HG03378 (cell line): ENCODE measurements around the gene BRD3.

Experiments
- ATAC-seq: cut with Tn5 transposase; IDR thresholded peaks from one replicate; pipeline ENCODE4 v1.9.1; 2021; ENCODE audit warnings: mild to moderate bottlenecking, moderate library complexity; ENCODE audit not compliant: unreplicated experiment

BRD3 gene

DNA sequence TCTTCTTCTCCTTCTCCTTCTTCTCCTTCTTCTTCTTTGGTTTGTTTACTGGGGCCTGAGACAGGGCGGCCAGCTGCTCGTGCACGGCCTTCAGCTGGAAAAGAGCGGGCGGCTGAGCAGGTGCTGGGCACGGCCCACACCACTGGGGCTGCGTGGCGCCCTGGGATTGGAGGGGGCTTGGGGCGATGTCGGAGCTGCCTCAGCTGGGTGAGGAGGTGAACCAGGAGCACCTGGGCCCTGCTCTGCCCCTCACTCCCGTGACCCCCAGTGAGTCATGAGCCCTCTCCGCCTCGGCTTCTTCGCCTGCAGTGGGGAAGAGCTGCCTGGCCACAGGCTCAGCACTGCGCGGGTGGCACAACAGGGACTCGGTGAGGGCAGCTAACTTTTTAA, 27.7 kb downstream of the BRD3 start:
- ATAC-seq: no peak

DNA sequence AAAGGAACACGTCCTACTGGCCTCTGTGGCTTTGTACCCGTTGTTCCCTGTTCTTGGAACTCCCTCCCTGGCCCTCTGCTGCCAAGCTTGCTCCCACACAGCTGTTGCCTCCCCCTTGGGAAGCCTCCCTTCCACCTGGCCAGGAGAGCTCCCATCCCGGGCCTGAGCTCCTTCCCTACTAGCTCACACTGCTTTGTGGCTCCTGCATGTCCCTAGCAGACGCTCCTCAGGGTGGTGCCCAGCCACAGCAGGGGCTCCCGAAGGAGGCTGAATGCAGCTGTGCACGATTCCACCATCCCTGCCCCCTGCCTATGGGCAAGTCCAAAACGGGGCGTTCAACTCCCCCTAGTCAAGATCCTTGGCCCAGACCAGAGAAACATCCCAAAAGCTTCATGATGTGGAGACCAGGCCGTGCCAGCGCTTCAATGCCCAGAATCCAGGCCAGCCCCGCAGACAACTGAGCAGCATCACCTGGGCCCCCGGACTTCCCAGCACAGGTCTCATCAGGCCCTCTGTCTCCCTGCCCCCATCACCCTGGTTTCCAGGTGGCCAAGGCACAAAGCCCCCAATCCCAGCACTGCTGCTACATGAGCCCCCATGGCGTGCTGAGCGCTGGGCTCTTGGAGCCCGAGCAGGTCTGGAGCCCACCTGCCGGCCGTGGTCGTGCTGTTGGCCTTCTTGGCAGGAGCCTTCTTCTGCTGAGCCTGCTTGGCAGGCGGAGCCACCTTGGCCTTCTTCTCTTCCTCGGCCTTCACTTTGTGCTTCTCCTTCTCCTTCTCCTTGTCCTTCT, 28.2 kb downstream of the BRD3 start:
- no peak for ATAC-seq

GRCh38 chr9:134037641-134038040, 30.2 kb downstream of the BRD3 start:
- no peak for ATAC-seq

- ATAC-seq: no peak
These were observed 31.7 kb downstream of the BRD3 start for GRCh38 chr9:134036130-134036529.

- ATAC-seq: no peak
These were observed 32.5 kb downstream of the BRD3 start for GRCh38 chr9:134035041-134036039.

GRCh38 chr9:134034215-134035040, 33.4 kb downstream of the BRD3 start:
- no peak for ATAC-seq

DNA sequence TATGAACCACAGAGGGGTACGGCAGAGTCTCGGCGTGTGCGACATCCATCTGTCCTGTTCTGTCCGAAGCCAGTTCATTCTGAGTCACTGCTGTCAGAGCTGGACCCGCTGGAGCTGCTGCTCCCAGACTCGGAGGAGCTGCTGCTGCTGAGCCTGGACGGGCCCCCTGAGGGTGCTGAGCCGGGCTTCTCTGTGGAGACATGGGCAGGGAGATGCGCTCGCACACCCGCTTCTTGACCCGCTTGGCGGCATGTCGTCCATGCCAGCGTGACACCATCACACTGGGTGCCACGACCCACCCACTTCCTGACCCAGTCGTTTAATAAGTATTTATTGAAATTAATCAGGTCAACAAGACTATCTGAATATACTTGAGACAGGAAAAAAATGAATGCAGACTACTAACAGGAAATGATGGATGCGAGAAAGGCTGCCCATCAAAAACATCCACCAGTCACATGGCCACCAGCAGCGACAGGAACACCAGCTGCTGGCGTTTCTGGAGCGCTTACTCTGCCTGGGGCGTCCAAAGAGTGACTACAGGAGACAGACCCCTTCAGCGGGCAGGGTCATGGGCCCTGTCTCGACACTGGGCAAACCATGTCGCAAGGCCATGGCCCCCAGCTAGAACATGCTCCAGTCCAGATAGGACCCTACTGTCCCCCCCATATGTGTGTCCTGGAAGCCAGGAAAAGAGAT, 34.2 kb downstream of the BRD3 start:
- ATAC-seq: no peak

DNA sequence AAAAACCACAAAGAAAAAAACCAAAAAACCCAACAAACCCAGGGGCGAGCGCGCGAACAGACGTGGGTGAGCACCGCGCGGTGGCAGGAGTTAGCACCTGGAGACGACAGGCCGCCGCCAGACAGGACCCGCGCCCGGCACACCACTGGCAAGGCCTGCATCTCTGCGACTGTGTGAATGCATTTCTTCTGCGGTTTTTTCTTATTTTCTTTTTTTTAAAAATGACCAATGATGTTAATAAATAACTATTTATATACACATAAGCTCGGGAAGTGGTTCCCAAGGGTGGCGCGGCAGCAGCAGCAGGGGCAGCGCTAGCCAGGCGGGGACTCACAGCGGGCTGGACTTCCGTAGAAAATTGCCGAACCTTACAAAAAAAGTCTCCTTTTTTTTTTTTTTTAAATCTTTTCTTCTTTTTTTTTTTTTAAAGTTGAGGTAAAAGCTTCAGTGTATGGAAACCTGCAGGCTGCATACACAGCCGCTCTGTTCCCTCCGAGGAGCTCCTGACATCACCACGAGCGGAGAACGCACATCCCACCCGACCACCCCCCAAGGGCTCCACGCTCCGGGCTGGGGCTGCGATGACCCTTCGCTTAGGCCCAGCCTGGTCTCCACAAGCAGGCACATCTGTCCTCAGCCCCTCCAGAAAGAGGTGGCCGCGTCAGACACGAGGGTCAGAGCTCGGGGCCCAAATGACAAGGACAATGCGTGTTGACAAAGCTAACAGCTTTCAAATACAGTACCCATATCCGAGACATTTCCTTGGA, 35.2 kb downstream of the BRD3 start:
- ATAC-seq: no peak

DNA sequence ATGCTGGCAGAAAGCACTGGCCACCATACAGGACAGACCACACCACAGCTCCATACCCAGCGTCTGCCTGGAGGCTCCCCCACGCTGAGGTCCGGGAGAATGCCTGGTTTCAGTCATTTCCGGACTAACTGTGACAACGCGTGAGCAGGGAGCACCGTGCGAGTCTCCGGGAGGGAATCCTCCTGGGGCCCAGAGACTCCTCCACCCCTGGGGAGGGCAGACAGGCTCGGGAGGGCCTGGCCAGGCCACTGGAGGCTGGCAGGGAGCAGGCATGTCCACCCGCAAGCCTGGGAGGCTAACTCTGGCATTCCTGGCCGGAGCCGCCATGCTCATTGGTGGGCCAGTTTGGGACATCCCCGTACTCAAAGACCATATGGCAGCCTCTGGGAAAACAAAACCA, 36.0 kb downstream of the BRD3 start:
- ATAC-seq: no peak

GRCh38 chr9:134030821-134031470, 36.9 kb downstream of the BRD3 start:
- no peak for ATAC-seq

DNA sequence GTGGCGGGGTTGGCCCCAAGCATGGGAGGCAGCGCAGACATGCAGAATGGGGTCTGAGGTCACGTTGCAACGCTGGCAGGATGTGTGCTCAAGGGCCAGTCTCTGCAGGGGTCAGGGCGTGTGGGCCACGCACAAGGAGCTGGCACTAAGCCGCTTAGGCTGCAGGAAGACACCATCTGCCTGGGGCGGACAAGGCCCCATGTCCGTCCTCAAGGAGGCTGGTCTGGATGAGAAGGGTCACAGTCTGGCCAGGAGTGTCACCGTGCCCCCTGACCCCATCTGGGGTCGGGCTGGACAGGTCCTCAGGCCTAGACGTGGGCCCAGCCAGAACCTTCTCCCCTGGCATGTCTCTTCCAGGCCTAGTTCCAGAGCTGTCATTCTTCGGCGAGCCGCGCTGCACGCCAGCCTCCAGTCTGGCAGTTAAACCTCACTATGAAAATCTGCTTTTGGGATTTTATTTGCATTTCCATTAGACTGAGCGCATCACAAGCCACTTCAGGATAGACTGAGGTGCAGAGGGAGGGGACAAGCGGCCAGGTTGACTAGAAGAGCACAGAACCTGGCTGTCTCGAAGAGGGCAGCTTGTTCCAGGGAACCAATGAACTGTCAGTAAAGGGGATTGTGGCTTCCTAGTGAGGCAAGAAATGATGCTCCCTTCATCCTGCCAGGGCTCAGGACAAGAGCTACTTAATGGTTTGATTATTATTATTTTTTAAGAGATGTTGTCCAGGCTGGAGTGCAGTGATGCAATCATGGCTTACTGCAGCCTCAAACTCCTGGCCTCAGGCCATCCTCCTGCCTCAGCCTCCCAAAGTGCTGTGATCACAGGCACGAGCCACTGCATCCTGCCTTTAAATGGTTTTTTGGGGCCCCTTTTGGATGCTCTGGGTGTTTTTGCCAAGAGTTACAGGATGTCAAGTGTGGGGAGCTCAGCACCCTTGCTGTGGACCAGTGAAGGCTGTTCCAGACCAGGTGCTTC, 38.3 kb downstream of the BRD3 start:
- ATAC-seq: no peak

- no peak for ATAC-seq
These were observed 39.1 kb downstream of the BRD3 start for GRCh38 chr9:134028575-134029247.

DNA sequence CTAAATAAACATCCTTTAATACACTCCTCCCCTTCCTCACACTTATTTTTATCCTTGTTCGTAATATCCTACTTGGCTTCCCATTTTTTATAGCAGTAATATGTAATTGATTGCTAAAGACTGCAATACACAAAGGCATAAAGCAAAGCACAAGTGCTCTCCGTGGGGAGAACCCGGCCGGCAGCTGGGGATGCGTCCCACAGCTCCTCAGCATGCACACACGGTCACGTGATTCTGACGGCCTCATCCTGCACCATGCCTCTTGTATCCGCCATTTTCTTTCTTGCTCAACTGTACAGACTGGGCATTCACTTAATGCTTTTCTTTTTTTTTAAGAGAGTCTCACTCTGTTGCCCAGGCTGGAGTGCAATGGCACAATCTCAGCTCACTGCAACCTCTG, 39.8 kb downstream of the BRD3 start:
- no peak for ATAC-seq

DNA sequence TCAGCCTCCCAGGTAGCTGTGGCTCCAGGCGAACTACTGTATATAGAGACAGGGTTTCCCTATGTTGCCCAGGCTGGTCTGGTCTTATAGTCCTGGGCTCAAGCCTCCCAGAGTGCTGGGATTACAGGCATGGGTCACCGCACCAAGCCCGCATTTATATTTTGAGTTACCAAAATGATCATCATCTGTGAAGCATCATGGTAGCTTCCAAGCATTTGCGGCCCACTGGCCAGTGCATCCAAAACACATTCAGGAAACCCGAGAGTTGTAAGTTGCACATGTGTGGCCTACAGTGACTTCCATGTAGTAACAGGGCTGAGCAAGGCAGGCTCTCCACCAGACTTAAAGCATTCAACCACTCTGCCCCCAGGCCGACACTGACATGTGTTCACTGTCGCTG, 40.3 kb downstream of the BRD3 start:
- no peak for ATAC-seq

GRCh38 chr9:134026981-134027380, 40.8 kb downstream of the BRD3 start:
- no peak for ATAC-seq

DNA sequence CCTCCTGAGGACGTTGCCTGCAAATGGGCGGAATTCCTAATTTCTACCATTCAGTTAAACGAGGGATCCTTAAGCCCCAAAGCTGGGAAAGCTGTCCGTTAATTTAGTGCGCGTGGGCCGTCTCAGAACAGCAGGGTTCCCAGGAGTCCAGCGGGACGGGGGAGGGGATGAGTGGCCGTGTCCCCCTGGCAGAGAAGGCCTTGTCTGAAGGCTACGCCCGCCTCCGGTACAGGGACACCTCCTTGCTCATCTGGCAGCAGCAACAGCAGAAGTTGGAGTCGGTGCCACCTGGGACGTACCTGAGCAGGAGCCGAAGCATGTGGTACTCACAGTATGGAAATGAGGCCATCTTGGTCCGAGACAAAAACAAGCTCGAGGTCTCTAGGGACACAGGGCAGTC, 41.2 kb downstream of the BRD3 start:
- no peak for ATAC-seq
